ENCODE results near the gene TAOK1.
A peak's percentile ranks its signal among the peaks of the same experiment; 100 is the strongest.

The TAOK1 gene

DNA sequence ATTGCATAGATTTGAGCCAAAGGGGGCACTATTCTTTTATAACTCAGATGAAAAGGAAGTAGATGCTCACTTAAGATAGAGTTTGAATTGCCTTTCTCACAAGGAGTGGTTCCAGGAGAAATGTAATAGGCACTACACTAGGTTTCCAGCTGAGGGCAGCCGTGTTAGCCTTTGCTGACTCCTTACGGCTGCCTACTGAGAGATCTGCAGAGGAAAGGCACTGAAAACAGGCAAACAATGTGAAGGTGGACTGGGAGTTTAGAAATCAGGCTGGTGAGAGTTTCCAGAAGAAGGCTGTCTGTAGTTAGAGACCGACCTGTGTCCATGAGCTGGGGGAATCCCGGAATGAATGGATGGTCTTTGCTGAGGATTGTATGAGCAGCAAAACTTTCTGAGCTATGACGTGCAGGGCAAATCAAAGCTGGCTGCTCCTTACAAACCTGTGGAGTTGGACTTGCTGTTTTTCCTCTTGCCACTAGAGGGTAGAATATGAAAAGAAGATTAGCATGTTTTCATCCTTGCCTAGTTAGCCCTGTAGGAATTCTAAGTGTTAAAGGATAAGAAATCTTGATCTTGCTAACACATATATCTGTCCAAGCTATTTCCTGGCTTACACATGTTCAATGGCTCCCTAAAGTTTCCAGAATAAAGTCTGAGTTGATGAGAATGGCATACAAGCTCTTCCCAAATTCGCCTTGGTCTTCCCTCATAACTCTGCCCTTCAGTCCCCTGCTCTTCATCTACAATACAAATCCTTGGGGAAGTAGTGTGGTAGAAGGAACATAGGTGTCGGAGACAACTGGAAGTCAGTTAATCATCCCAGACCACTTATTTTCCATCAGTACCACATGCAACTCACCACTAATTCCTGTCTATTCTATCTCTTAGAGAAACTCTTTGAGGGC lies 20.1 kb upstream of the TAOK1 start:
- Histone ChIP-seq H4K20me1 (no peaks in the 10 kb centered on the region), H3K36me3 (no peaks in the 10 kb centered on the region), H3K9ac (peak overlapping the region in 5 of 11 experiments; percentile 1 to 54 (median 23); a peak in 3 of 22 replicates), H3K27ac (peak overlapping the region in 2 of 11 experiments; percentile 2 to 16; a peak in 2 of 22 replicates), H3K4me1 (peaks cover 0 to 11% (median 4%) of the 10 kb centered on the region in 10 experiments; a peak in 8 of 20 replicates), H3K4me3 (peak overlapping the region in 2 of 10 experiments; percentile 13 to 16; a peak in 2 of 20 replicates), H3K27me3 (no peaks in the 10 kb centered on the region), H3K9me3 (replicated peaks in 1 of 11) (no peaks in the 10 kb centered on the region), H3K4me2 (peak overlapping the region in 9 of 11 experiments; percentile 24 to 80 (median 45); a peak in 18 of 22 replicates)
- no peak for TF ChIP-seq Cebpa-rat (IDR thresholded peaks at IDR 0.05)

DNA sequence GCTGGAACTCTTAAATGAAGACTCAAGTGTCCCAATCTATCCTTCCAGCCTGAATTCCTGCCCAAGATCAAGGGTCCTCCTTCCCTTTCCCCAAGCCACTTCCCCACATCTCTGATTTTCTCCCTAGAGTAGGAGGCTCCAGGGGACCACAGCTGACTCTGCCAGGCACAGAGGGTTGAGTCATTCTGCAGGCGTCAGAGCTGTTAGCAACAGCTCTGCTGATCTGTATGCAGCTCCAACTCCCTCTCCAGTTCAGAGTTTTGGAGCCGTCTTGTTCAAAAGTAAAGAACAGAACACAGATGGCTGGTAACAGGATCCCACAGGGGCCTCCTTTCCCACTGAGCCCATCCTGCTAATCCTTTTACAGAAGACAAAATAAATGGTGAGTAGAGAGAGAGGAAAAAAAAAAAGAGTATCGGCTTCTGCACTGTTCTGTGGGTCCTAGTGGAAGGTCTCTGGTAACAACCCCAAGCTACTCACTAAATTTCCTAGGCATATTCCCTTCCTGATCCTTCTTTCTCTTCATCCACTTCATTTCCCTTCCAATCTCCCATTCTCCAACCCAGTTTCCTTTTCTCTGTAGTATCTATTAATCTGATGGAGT lies 13.4 kb upstream of the TAOK1 start:
- no peak overlapping the region for H3K9ac ChIP-seq
- no peak for TF ChIP-seq Cebpa-rat (IDR thresholded peaks at IDR 0.05)
- H3K4me3 ChIP-seq, result no peak overlapping the region
- peak overlapping the region in 4 of 11 experiments; percentile 8 to 47 (median 24); a peak in 5 of 22 replicates for H3K4me2 ChIP-seq
- H3K9me3 ChIP-seq (replicated peaks in 1 of 11), result no peaks in the 10 kb centered on the region
- no peak overlapping the region for H3K27ac ChIP-seq
- no peaks in the 10 kb centered on the region for H3K36me3 ChIP-seq
- no peaks in the 10 kb centered on the region for H4K20me1 ChIP-seq
- H3K4me1 ChIP-seq, result peaks cover 0 to 17% (median 11%) of the 10 kb centered on the region in 10 experiments; a peak in 16 of 20 replicates
- no peaks in the 10 kb centered on the region for H3K27me3 ChIP-seq

DNA sequence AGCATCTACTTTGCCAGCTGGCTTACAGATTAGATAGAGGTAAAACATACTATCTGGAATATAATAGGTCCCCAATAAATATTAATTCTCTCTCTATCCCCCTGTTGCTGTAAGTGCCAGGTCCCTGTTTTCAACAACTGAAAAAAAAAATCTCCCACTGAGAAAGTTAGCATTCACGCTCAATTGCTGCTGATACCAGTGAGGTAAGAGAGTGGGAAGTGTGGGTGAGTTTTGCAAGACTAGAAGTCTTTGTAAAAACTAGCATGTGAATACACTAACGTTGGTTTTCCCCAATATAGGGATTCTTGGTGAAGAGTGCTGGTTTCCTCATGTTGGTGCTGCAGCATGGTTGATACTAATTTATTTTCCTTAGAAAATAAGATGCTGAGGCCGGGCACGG lies 11.7 kb upstream of the TAOK1 start:
- no peak for TF ChIP-seq Cebpa-rat (IDR thresholded peaks at IDR 0.05)
- Histone ChIP-seq H3K4me2 (no peak overlapping the region), H3K27ac (no peak overlapping the region), H3K4me1 (peaks cover 0 to 17% (median 11%) of the 10 kb centered on the region in 10 experiments; a peak in 16 of 20 replicates), H3K9ac (no peak overlapping the region), H3K9me3 (replicated peaks in 1 of 11) (no peaks in the 10 kb centered on the region), H4K20me1 (no peaks in the 10 kb centered on the region), H3K36me3 (no peaks in the 10 kb centered on the region), H3K27me3 (no peaks in the 10 kb centered on the region), H3K4me3 (no peak overlapping the region)

DNA sequence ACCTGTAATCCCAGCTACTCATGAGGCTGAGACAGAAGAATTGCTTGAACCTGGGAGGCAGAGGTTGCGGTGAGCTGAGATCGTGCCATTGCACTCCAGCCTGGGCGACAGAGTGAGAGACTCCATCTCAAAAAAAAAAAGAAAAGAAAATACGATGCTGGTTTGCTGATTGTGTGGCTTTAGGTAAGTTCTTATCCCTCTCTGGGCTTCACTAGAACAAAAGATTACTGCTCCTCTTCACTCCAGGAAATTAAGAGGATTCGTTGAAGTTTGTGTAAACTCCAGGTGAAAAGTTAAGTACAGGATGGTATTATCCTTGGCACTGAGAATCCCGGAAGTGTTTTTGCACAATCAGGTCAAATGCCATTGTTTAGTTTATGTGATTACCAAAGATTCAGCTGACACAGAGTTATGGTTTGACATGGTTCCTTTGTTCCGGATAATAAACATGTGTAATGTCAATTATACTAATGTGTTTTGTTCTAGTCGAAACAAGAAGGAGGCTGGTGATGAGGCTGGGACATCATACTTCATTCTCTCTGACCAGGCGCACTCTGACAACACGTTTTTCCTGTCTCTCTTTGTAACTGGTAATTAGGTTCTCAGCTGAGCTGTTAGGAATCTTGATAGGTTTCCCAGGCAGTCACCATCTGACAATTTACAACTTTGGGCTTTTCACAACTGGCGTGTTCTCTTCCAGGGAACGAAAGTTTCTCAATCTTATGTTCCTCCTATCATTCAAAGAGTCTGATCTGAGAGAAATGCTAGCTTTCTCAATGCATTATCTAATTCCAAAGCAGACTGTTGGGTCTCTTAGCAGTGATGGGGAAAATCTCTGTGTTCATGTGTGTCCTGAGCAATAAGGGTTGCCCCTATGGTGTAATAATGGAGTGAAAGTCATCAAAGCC lies 10.8 kb upstream of the TAOK1 start:
- Histone ChIP-seq H3K9ac (no peak overlapping the region), H3K4me1 (peaks cover 0 to 16% (median 11%) of the 10 kb centered on the region in 10 experiments; a peak in 16 of 20 replicates), H4K20me1 (no peaks in the 10 kb centered on the region), H3K9me3 (replicated peaks in 1 of 11) (no peaks in the 10 kb centered on the region), H3K4me2 (peak overlapping the region in 6 of 11 experiments; percentile 22 to 55 (median 45); a peak in 10 of 22 replicates), H3K27ac (no peak overlapping the region; a peak in 1 of 22 replicates), H3K4me3 (no peak overlapping the region), H3K36me3 (no peaks in the 10 kb centered on the region), H3K27me3 (no peaks in the 10 kb centered on the region)
- no peak for TF ChIP-seq Cebpa-rat (IDR thresholded peaks at IDR 0.05)

DNA sequence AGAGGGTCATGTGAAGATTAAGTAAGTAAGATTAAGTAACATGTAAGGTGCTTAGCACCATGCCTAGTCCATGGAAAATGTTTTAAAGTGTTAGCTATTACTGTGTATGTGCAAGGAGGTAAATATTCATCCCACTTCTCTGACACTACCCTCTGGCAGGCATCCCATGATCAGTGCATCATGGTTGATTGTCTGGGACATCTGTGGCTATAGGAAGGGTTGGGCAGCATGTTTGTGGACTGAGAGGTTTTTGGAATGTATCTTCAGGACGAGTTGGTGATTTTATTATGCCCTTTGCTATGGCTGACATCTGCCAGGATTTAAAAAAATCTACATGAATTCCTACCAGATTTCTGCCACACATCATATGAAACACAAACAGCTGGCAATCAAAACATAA lies 6.5 kb upstream of the TAOK1 start:
- H3K4me3 ChIP-seq, result no peak overlapping the region

DNA sequence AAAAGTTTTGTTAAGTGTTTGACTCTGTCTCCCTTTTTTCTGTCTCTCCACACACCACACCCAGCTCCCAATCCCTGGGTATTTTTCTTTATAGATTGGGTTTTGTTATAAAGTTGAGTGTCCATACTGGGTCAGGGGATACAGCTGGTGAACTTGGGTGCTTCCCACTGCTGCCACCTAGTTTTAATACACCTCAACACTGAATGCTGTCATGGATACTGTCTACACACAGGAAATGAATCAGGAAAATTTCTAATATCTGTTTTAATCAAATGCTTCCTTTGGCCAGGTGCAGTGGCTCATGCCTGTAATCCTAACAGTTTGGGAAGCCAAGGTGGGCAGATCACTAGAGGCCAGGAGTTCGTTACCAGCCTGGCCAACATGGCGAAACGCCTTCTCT lies 5.3 kb upstream of the TAOK1 start:
- Histone ChIP-seq H3K9me3 (replicated peaks in 1 of 11) (no peaks in the 10 kb centered on the region), H3K27me3 (no peaks in the 10 kb centered on the region), H4K20me1 (no peaks in the 10 kb centered on the region), H3K27ac (no peak overlapping the region), H3K4me1 (peaks cover 4 to 17% (median 11%) of the 10 kb centered on the region in 10 experiments; a peak in 12 of 20 replicates), H3K4me2 (no peak overlapping the region), H3K4me3 (no peak overlapping the region), H3K9ac (no peak overlapping the region), H3K36me3 (no peaks in the 10 kb centered on the region)
- TF ChIP-seq Cebpa-rat (IDR thresholded peaks at IDR 0.05), result no peak

More for the DNA sequence above, 6.5 kb upstream of the TAOK1 start:
- Histone ChIP-seq H3K27ac (no peak overlapping the region), H3K4me2 (no peak overlapping the region), H3K27me3 (no peaks in the 10 kb centered on the region), H3K9me3 (replicated peaks in 1 of 11) (no peaks in the 10 kb centered on the region), H3K36me3 (no peaks in the 10 kb centered on the region), H3K9ac (no peak overlapping the region), H3K4me1 (peaks cover 0 to 13% (median 8%) of the 10 kb centered on the region in 10 experiments; a peak in 10 of 20 replicates), H4K20me1 (no peaks in the 10 kb centered on the region)
- no peak for TF ChIP-seq Cebpa-rat (IDR thresholded peaks at IDR 0.05)

DNA sequence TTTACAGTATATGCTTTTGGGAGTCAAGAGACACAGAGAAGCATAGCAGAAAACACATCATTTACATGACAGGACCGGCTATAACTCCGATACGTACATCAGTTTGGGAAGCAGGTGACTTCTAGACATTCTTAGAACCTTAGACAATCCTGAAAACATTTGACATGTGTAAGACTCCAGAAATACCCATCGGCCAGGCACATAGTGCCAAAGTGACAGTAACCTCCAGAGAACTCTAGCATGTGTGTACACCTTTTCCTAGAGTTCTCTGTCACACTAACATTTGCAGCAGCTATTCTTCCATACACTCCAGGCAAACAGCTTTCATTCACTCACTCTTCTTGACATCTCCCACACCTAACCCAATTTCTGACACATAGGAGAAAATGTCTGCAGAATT lies 3.4 kb upstream of the TAOK1 start:
- Histone ChIP-seq H3K4me2 (no peak overlapping the region), H3K27ac (no peak overlapping the region), H3K27me3 (no peaks in the 10 kb centered on the region), H3K4me3 (no peak overlapping the region), H3K9ac (no peak overlapping the region), H3K36me3 (no peaks in the 10 kb centered on the region), H4K20me1 (peaks cover 0 to 9% (median 2%) of the 10 kb centered on the region in 11 experiments; a peak in 12 of 22 replicates), H3K4me1 (peaks cover 3 to 17% (median 12%) of the 10 kb centered on the region in 10 experiments; a peak in 19 of 20 replicates), H3K9me3 (replicated peaks in 1 of 11) (no peaks in the 10 kb centered on the region)
- no peak for TF ChIP-seq Cebpa-rat (IDR thresholded peaks at IDR 0.05)

DNA sequence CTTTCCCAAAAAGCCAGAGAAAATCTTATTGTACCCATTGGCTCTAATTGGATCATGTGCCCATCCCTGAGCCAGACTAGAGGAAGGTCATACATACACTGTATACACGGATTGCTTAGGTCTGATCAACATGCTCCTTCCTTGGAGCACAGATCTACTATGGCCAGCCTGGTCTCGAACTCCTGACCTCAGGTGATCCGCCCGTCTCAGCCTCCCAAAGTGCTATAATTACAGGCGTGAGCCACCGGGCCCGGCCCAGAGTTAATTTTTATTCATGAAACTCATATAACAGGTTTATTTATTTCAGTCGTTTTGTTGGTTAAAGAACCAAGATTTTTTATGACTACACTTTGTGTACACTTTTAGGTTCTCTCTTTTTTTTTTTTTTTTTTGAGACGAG lies 1.2 kb upstream of the TAOK1 start:
- no peak for TF ChIP-seq Cebpa-rat (IDR thresholded peaks at IDR 0.05)
- H3K4me3 ChIP-seq, result 0 out of 20 replicates have a peak overlapping the region, but pooled peaks of 1 of the 10 experiments have one; percentile 93
- no peak overlapping the region for H3K27ac ChIP-seq
- H3K36me3 ChIP-seq, result peaks cover 0 to 14% (median 0%) of the 10 kb centered on the region in 11 experiments; a peak in 1 of 22 replicates
- no peaks in the 10 kb centered on the region for H3K9me3 ChIP-seq (replicated peaks in 1 of 11)
- peak overlapping the region in 8 of 11 experiments; percentile 18 to 95 (median 84); a peak in 10 of 22 replicates for H3K4me2 ChIP-seq
- H3K4me1 ChIP-seq, result peaks cover 21 to 37% (median 32%) of the 10 kb centered on the region in 10 experiments
- H4K20me1 ChIP-seq, result peaks cover 4 to 30% (median 23%) of the 10 kb centered on the region in 11 experiments; a peak in 16 of 22 replicates
- H3K27me3 ChIP-seq, result no peaks in the 10 kb centered on the region
- no peak overlapping the region; a peak in 2 of 22 replicates for H3K9ac ChIP-seq
